KBM-7 (cell line): Measurements from ENCODE around the gene ARHGAP40.
"Not testable (repeated sequence)": the region's sequence is repeated elsewhere in the genome, so short reads cannot be mapped to it uniquely, and the experiment has no call there.

Experiments used
- DNase-seq: peaks from one replicate; pipeline ENCODE4 v3.0.0-alpha.2; 2015
- in situ Hi-C: fragments of 300-500 bp; cut with MboI; formaldehyde crosslinking; loops from 2 replicates; pipeline ENCODE4 v1.14.3; 2020; ENCODE audit warnings: low sequenced_read_pairs, low pct_unique_long_range_greater_than_20kb, mixed read lengths

Gene ARHGAP40

DNA sequence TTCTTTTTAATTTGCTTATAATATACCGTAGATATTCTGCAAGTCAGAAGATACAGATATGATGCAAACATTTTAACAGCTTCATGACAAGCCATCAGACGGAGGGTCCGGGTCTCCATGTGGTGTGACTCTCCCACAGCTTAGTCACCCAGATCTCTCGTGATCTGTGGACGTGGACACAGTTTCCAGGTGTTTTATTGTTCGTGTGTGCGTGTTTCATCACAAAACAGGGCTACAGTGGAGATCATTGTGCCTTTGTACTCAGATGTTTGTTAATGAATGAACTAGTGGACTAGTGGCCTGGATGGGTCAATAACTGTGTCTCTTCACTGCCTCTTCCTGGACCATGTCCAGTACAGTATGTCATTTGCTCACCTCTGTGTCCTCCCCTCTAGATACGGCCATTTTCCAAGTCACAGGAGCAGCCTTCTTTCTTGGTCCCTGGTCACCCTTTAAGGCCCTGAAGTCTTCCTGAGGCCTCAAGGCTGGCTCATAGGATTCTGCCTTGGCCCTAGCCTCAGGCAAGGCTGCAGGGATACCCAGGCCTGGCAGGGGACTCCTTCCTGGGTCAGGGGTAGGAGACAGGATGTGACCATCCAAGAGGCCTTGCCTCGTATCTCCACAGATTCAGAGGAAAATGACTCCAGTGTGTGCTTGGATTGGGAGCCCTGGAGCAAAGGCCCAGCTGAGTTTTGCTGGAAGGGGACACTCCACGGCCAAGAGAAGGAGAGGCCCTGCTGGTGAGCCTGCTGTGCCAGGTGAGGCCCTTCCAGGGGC, 16.0 kb upstream of the ARHGAP40 start:
- in situ Hi-C loops, result no loop called here

DNA sequence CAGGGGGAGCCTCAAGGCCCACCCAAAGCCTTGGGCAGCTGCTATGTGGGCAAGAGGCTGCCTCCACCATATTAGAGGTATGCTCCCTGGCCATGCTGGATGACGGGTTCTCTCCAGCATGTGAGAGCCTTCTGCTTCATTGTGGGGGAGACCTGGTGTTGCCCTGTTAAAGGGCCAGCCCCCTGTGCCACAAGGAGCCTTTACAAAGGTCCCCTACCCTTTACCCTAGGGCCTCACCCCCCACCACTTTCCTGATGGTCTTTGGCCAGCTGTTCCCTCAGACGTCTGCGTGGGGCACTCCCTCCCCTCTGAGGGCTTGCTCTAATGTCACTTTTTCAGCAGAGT, 15.5 kb upstream of the ARHGAP40 start:
- in situ Hi-C loops, result no loop called here
- no peak for DNase-seq

More for the DNA sequence above, 16.0 kb upstream of the ARHGAP40 start:
- no peak for DNase-seq

DNA sequence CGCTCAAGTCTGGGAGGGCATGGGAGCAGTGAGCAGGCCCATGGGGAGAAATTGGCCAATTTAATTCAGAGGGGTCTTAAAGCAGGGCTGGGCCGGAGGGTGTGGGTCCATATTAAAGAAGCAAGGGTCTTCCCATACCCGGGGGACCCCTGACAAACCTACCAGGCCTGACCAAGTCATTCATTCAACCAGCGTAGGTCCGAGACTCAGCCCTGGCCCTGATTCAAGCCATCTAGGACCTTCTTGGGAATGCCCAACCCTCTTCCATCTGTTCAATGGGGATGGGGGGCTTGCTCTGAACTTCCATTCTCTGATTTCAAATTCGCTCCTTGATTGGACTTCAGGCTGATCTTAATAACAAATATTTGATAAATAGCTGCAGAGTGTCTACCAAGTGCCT, 13.3 kb upstream of the ARHGAP40 start:
- in situ Hi-C loops, result no loop called here

DNA sequence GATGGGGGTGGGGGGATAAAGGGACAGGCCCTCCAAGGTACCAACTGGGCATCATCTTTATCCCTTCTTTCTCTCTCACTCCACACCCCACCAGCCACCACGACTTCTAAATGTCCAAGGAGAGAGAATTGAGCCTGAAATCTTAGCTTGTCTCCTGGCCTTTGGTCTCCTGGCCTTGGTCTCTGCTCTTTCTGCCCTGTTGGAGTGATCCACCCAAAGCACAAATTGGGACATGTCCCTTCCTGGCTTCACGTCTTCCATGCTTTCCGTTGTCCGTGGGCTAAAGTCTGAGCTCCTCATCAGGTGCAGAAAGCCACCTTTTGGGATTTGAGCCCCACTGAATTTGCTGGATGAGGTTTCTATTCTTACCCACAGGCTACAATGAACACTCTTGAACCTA, 12.3 kb upstream of the ARHGAP40 start:
- in situ Hi-C loops, result no loop called here
- no peak for DNase-seq

More for the DNA sequence above, 13.3 kb upstream of the ARHGAP40 start:
- DNase-seq, result no peak

DNA sequence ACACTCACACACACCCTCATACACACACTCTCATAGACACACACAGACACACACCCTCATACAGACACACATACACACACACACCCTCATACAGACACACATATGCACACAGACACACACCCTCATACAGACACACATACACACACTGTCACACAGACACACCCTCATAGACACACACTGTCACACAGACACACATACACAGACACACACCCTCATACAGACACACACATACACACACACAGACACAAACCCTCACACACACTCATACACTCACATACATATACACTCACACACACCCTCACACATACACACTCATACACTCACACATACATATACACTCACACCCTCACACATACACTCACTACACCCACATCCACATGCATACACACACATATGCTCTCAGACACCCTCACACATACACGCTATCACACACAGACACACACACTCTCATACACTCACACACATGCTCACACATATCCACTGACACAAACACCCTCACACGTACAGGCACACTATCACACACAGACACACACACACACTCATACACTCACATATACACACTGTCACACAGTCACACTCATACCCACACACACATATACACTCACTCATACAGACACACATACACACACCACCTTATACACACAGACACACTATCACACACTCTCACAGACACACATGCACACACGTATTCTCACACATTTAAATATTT, 11.5 kb upstream of the ARHGAP40 start:
- in situ Hi-C loops, result no loop called here
- no peak for DNase-seq

DNA sequence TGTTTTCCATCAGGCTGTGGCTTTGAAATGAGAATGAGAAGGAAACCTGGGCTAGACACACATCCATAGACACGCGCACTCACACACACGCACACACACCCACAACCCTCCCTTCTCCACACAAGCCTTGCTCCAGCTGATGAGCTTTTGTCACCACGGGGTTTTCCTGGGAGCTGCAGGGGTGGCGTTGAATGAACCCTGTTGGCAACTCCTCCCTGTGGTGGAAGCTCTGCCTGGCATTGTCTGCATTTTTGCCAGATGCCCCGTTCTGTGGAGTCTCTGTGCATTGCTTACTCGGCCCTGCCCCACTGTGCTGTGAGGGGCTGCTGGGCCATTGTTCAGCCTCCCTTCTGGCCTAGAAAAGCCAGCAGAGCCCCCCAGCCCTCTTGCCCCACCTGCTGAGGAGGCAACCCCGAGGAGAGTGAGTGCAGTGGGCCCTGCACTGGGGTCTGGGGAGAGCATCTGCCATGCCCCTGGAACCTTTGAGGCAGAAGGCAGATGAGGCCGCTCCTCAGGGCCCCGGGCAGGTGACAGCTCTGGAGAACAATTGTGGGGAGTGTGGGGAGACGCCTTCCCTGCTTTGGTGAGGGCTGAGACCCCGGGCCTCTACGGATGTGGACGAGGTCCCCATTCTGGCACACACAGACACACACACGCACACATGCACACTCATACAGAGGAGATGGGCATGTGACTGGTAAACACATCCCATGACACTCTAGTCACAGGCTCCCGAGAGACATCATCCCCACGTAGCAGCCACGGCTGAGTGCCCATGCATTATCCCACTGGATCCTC, 10.7 kb upstream of the ARHGAP40 start:
- in situ Hi-C loops, result no loop called here
- DNase-seq, result no peak

DNA sequence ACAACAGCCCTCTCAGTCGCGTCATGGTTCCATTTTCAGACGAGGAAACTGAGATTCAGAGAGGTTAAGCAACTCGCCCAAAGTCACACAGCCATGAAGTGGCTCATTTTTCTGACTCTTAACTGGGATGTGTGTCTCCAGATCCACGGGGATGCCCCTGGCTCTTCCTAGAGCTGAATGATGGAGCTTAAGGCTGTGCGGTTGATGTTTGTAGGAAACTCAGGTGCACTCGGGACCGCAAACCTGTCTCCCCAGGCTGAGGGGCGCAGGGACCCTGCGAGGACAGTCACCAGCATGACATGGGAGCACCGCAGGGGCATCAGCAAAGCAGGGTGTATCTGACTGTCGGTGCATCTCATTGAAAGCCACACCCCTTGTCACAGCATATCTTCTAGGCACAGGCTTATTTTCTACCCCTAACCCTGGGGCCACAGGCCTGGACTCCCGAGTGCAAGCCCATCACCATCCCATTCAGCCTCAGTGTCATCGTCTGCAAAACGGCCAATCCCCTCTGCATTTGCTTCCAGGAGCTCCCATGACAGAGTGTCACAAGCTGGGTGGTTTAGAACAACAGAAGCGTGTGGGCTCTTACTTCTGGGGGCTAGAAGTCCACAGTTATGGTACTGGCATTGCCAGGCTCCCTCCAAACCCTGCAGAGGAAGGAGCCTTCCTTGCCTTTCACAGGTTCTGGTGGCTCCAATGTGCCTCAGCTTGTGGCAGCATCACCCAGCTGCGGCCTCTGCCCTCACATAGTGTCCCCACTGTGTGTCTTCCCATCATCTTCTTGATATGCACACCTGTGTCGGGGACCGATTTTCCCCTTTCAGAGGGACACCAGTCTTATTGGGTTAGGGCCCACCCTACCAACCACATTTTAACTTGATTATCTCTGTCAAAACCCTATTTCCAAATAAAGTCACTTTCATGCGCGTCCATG, 9.9 kb upstream of the ARHGAP40 start:
- no peak for DNase-seq
- in situ Hi-C loops, result no loop called here

DNA sequence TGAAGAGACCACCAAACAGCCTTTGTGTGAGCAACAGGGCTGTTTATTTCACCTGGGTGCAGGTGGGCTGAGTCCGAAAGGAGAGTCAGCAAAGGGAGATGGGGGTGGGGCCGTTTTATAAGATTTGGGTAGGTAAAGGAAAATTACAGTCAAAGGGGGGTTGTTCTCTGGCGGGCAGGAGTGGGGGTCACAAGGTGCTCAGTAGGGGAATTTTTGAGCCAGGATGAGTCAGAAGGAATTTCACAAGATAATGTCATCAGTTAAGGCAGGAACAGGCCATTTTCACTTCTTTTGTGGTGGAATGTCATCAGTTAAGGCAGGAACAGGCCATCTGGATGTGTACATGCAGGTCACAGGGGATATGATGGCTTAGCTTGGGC, 9.2 kb upstream of the ARHGAP40 start:
- DNase-seq, in situ Hi-C loops: not testable (repeated sequence)

DNA sequence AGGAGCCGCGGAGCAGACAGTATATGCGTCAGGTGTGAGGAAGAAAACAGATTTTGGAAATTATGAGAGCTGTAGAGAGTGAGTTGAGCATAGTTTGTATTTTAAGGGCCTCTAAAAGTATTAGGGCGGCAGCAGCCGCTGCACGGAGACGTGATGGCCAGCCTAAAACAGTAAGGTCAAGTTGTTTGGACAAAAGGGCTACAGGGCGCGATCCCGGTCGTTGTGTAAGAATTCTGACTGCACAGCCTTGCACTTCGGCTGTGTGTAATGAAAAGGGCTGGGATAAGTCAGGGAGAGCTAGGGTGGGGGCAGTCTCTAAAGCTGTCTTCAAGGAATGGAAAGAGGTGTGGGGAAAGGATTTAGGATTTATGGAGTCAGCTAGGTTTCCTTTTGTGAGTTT, 7.3 kb upstream of the ARHGAP40 start:
- in situ Hi-C loops, DNase-seq: not testable (repeated sequence)

DNA sequence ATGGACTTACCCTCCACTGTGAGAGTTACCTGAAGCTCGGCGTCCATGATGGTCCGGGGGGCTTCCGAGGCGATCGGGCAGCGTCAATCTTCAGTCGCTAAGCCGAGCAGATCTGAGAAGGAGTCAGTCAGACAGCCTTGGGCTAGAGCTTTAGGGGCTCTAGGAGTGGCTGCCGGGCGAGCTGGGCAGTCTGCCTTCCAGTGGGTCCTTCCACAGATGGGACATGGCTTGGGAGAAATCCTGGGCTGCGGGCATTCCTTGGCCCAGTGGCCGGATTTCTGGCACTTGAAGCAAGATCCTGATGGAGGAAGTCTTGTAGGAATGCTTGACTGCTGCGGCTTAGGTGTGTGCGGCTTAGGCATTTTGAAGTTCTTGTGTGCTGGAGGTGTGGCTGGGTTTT, 5.7 kb upstream of the ARHGAP40 start:
- DNase-seq, in situ Hi-C loops: not testable (repeated sequence)

DNA sequence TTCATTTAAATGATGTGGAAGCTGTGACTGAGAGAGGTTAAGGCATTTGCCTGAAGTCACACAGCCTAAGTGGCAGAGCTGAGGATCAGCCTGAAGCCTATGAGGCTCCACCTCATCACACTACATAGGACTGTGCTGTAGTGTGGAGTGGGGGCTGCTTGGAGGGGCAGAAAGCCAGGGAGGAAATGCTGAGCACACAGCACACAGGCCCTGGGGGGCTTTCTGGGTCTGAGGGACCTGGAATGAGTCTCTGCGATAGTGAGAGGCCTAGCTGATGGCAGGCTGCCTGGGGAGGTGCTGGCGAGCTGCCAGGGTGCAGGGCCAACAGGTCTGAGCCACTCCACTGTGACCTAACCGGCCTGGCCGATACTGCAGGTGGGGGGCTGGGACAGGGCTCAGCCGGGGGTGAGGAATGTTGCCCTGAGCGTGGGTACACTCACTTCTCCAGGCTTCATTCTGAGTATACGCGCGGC, 2.2 kb upstream of the ARHGAP40 start:
- no peak for DNase-seq

DNA sequence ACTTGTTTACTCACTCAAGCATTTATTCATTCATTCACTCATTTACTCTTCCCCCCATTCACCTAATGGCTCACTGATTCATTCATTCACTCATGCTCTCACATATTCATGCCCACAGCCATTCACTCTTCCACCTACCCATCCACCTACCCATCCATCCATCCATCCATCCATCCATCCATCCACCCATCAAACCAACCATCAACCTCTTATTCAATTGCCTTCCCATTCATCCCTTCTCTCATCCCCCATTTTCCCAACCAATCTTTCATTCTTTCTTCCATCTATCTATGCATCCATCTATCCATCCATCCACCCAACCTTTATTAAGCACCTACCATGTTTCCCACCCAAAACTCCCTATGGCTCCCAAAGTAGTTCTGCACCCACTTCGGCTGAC, 1.6 kb upstream of the ARHGAP40 start:
- in situ Hi-C loops, result no loop called here
- no peak for DNase-seq

More for the DNA sequence above, 2.2 kb upstream of the ARHGAP40 start:
- in situ Hi-C loops, result no loop called here

DNA sequence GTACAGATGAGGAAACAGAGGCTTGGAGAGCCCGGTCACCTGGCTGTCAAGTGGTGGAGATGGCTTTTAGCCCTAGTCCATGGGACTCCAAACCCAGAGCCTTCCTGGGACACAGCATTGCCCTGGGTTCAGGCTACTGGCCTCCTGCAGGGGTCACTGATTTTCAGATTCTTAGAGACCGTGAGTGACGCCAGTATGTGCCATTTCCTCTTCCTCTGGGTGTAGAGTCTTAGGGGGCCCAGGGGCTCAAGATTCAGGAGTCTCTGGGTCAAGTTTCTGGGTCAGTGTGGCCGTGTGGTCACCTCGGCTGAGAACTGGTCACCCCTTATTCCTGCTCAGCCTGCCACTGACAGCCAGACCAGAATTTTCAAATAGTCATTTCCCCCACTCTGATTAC, 574 bp downstream of the ARHGAP40 start:
- DNase-seq, result no peak
- in situ Hi-C loops, result no loop called here

DNA sequence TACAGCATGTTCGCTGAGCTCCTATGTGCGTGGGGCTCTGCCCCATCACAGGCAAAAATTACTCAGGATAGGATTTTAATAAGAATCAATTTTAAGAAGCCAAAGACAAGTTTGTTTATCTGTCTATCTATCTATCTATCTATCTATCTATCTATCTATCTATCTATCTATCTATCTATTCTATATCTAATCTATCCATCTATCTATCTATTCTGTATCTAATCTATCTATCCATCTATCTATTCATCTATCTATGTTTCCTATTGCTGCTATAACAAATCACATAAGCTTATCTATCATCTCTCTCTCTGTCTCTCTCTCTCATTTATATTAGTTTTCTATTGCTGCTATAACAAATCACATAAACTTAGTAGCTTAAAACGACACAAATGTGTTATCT, 1.7 kb downstream of the ARHGAP40 start:
- in situ Hi-C loops, result no loop called here

DNA sequence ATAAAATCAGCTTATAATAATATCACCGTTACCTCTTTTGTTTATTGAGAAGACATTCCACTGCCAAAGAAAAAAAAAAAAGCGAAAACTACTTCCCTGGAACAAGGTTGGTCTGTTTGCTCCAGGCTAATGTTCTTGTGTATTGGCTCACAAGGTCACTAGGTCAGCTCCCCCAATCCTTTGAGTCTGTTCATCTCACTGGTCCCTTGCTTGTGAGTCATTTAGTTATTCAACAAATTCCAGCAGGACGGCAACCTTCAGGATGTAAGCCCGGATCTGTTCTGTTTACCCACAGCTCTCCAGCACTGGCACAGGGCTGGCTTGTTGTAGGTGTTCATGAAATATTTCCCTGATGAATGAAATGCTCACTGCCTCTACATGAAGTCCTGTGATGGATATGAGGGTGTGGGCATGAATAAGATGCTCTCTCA, 3.3 kb downstream of the ARHGAP40 start:
- DNase-seq, result no peak
- in situ Hi-C loops, result no loop called here

More for the DNA sequence above, 1.7 kb downstream of the ARHGAP40 start:
- no peak for DNase-seq

DNA sequence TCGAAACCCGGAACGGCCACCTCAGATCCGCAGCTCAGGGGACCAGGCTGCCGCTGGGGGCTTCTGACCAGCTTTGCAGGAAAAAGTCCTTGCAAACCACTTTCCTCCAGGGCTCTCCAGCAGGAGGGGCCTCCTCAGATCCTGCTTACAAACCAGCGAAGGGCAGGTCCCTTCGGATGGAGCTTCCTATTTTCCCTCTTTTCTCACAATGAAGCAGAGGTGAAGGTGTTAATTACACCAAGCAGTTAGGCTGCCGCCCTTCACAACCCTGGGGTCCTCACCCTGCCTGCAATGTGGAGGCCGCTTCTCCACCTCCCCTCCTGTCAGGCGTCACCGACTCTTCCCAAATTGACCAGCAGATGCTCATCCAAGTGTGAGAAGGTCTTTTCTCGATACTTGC, 5.7 kb downstream of the ARHGAP40 start:
- no peak for DNase-seq
- in situ Hi-C loops, result no loop called here

DNA sequence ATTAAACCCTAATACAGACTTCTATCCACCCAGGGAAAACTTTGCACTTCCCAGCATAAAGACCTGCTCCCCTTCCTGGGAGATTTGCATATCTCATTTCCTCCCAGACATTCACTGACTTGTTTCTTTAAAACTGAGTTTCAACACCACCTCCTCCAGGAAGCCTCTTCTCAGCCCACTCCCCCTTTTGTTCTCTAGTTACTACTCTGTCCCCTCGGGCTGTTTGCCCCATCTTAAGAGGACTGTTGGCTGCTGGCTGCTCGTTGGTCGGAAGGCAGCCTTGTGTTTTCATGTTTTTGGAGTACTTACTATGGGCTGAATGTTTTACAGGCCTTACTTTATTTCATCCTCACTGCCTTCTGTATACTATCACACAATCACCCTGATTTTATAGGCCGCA, 6.6 kb downstream of the ARHGAP40 start:
- DNase-seq, result no peak
- in situ Hi-C loops, result no loop called here

DNA sequence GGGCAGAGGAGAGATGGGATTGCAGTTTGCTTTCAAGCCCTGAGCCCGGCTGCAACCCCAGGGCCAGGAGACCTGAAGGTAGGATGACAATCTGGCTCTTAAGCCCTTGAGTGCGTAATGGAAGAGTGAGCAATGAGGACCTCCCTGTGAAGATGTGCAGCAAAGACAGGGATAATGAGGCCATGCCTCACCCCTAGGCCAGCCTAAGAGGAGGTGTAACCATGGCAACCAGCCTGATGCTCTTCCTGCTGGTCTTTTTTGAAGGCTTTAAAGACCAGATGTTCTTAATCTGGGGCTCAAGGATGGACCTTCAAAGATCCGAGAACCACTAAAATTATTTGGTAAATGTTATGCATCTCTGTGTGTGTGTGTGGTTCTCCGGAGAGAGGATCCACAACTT, 8.2 kb downstream of the ARHGAP40 start:
- in situ Hi-C loops, result no loop called here
- DNase-seq, result no peak

DNA sequence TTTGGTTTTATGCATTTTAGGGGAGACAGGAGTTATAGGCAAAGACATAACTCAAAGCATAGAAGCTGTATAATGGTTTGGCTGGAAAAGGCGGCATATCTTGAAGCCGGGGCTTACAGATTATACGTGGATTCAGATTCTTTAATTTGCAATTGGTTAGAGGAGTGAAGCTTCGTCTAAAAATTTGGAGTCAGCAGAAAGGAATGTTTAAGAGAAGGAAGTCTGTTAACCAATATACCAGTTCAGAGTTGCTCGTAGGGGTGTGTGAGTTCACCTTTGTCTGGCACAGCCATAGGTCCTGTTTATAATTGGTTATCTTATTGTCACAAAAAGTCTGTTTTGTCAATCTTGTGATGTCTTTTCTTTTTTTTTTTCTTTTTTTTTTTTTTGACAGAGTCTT, 8.9 kb downstream of the ARHGAP40 start:
- DNase-seq, result no peak
- in situ Hi-C loops, result no loop called here
